OCI-LY3 (cell line): Measurements from ENCODE around the gene SMAP2.

Experiments
- H2AFZ ChIP-seq: fragments of 200-600, 300-600 bp; shearing (Covaris generic); 2 replicates; pipeline ENCODE4 v1.6.0; 2014; ENCODE audit warnings: antibody characterized with exemption, low read depth, low read length
- H3K27ac ChIP-seq: fragments of 200-600, 300-600 bp; sonication (generic); 2 replicates; pipeline ENCODE4 v1.5.1; 2014; ENCODE audit warnings: mild to moderate bottlenecking, low read length, moderate library complexity, mixed read lengths
- H3K27me3 ChIP-seq: fragments of 200-600, 300-600 bp; sonication (generic); 2 replicates; pipeline ENCODE4 v1.6.1; 2014; ENCODE audit warnings: low read depth, low read length, mixed read lengths
- H3K36me3 ChIP-seq: fragments of 200-600, 300-600 bp; sonication (generic); replicated peaks from 2 replicates; pipeline ENCODE3; 2014; ENCODE audit warnings: low read depth, low read length, mixed read lengths
- H3K4me1 ChIP-seq: fragments of 300-600, 200-600 bp; sonication (generic); 2 replicates; pipeline ENCODE4 v1.6.1; 2014; ENCODE audit warnings: low read length, mixed read lengths
- H3K4me2 ChIP-seq: fragments of 200-600, 300-600 bp; sonication (generic); 2 replicates; pipeline ENCODE4 v1.6.1; 2014; ENCODE audit warnings: low read length, mixed read lengths
- H3K4me3 ChIP-seq: fragments of 300-600, 200-600 bp; sonication (generic); 2 replicates; pipeline ENCODE4 v1.5.1; 2014; ENCODE audit warnings: antibody characterized with exemption, mild to moderate bottlenecking, low read length, moderate library complexity
- H3K79me2 ChIP-seq: fragments of 300-600, 200-600 bp; shearing (Covaris generic); 2 replicates; pipeline ENCODE4 v1.6.1; 2014; ENCODE audit warnings: mild to moderate bottlenecking, low read length, mixed read lengths
- H3K9ac ChIP-seq: fragments of 300-600, 200-600 bp; shearing (Covaris generic); 2 replicates; pipeline ENCODE4 v1.6.0; 2014; ENCODE audit warnings: mild to moderate bottlenecking, low read length, moderate library complexity
- H3K9me3 ChIP-seq: fragments of 200-600, 300-600 bp; shearing (Covaris generic); 2 replicates; pipeline ENCODE4 v1.6.1; 2014; ENCODE audit warnings: low read length, mixed read lengths; ENCODE audit not compliant: insufficient read depth
- H4K20me1 ChIP-seq: fragments of 200-600, 300-600 bp; sonication (generic); 2 replicates; pipeline ENCODE4 v1.6.1; 2016; ENCODE audit warnings: low read length, mixed read lengths; ENCODE audit not compliant: insufficient read depth
- CTCF ChIP-seq: fragments of 200-600, 300-600 bp; sonication (generic); IDR thresholded peaks from 2 replicates; pipeline ENCODE4 v1.5.1; 2014; ENCODE audit warnings: antibody characterized with exemption, low read length, low read depth
- EZH2phosphoT487 ChIP-seq: fragments of 200-600 bp; shearing (Covaris generic); IDR thresholded peaks from 2 replicates; pipeline ENCODE4 v1.6.1; 2018; ENCODE audit warnings: antibody characterized with exemption, mixed run types, low read depth

Gene SMAP2

DNA sequence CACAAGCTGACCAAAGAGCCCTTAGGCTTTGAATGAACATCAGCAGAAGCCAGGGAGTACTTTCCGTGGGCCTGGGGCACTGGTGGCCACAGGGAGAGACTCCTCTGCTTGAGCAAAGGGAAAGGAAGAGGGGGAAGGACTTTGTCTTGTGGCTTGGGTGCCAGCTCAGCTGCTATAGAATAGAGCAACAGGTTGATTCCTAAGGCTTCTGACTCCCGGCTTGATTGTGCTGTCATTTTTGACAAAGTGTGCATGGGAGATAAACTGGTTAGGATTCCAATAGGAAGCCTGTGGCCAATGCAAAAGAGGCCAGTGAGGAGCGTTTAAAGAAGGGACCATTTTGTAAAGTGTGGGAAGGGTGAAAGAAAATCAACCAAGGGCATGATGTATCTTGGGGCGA, 11.9 kb upstream of the SMAP2 start:
- no peak overlapping the region for H3K4me3 ChIP-seq
- no peak overlapping the region for H3K4me2 ChIP-seq
- H2AFZ ChIP-seq, result no peak overlapping the region
- H3K79me2 ChIP-seq, result no peaks in the 10 kb centered on the region
- H3K36me3 ChIP-seq, result no peaks in the 10 kb centered on the region
- H3K9ac ChIP-seq, result no peak overlapping the region
- TF ChIP-seq EZH2phosphoT487 (no peak), CTCF (no peak)
- H3K4me1 ChIP-seq, result peaks cover 20% of the 10 kb centered on the region
- H4K20me1 ChIP-seq, result no peaks in the 10 kb centered on the region
- H3K27ac ChIP-seq, result no peak overlapping the region
- no peaks in the 10 kb centered on the region for H3K27me3 ChIP-seq
- H3K9me3 ChIP-seq, result no peaks in the 10 kb centered on the region

DNA sequence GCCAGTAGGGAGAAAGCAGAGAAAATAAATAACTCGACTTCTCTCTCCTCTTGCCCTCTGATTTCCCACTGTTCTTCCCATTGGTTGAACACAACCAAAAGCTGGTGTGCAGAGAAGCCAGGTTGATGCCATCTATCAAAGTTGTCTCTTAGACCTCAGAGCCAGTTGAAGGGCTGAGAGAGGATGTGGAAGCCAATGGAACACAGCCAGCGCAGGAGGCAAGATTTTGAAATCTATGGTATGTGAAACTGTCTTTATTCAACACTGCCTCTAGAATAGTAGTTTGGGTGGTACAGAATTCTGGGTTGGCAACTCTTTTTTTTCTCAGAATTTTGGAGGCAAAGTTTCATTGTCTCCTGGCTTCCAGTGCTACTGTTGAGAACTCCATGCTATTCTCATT, 11.3 kb upstream of the SMAP2 start:
- H3K79me2 ChIP-seq, result no peaks in the 10 kb centered on the region
- H3K4me2 ChIP-seq, result no peak overlapping the region
- peaks cover 20% of the 10 kb centered on the region for H3K4me1 ChIP-seq
- no peaks in the 10 kb centered on the region for H4K20me1 ChIP-seq
- H3K4me3 ChIP-seq, result no peak overlapping the region
- H2AFZ ChIP-seq, result no peak overlapping the region
- H3K9me3 ChIP-seq, result no peaks in the 10 kb centered on the region
- no peaks in the 10 kb centered on the region for H3K27me3 ChIP-seq
- H3K36me3 ChIP-seq, result no peaks in the 10 kb centered on the region
- H3K9ac ChIP-seq, result no peak overlapping the region
- TF ChIP-seq EZH2phosphoT487 (no peak), CTCF (no peak)
- H3K27ac ChIP-seq, result no peak overlapping the region

GRCh38 chr1:40362699-40363098, 10.8 kb upstream of the SMAP2 start:
- TF ChIP-seq EZH2phosphoT487 (no peak), CTCF (no peak)
- no peaks in the 10 kb centered on the region for H3K9me3 ChIP-seq
- H3K9ac ChIP-seq, result no peak overlapping the region
- H3K36me3 ChIP-seq, result no peaks in the 10 kb centered on the region
- peaks cover 20% of the 10 kb centered on the region for H3K4me1 ChIP-seq
- H3K4me2 ChIP-seq, result no peak overlapping the region
- no peak overlapping the region for H2AFZ ChIP-seq
- H3K79me2 ChIP-seq, result no peaks in the 10 kb centered on the region
- H4K20me1 ChIP-seq, result no peaks in the 10 kb centered on the region
- no peak overlapping the region for H3K4me3 ChIP-seq
- H3K27me3 ChIP-seq, result no peaks in the 10 kb centered on the region
- no peak overlapping the region for H3K27ac ChIP-seq

DNA sequence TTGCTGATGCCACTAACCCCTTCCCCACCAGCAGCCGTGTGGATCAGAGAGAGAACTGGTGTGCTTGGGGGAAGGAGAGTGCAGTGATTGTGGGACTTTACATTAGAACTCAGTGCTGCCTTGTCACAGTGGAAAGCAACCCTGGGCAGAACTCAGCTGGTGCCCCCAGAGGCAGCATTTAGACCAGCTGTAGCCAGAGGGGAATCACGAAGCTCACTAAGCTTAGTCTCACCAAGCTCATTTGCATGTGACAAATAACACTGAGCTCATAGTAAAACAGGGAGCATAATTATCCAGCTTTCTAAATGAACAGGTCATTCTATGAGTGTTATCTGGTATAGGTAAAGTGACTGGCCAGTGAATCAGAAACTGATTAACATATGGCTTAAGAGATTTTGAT, 9.8 kb upstream of the SMAP2 start:
- no peaks in the 10 kb centered on the region for H3K9me3 ChIP-seq
- peak overlapping the region; percentile 16; the same call in 1 of the 2 replicates for H3K4me3 ChIP-seq
- peaks cover 20% of the 10 kb centered on the region for H3K4me1 ChIP-seq
- no peaks in the 10 kb centered on the region for H3K27me3 ChIP-seq
- H3K27ac ChIP-seq, result peak overlapping the region; percentile 65
- H3K4me2 ChIP-seq, result peak overlapping the region; percentile 58
- no peaks in the 10 kb centered on the region for H4K20me1 ChIP-seq
- no peaks in the 10 kb centered on the region for H3K79me2 ChIP-seq
- no peak overlapping the region for H2AFZ ChIP-seq
- H3K9ac ChIP-seq, result peak overlapping the region; percentile 50
- TF ChIP-seq EZH2phosphoT487, result no peak
- TF ChIP-seq CTCF, result peak; percentile 28
- H3K36me3 ChIP-seq, result no peaks in the 10 kb centered on the region
